HFF-Myc (cell line): Measurements from ENCODE around the gene PADI3.
A peak's percentile ranks its signal among the peaks of the same experiment; 100 is the strongest.

Source experiments
- DNase-seq: peaks from one replicate; pipeline ENCODE4 v3.0.0-alpha.2; 2011; ENCODE audit warnings: low read depth; ENCODE audit errors: extremely low read depth
- H3K4me3 ChIP-seq: replicated peaks from 2 replicates; pipeline ENCODE4 v1.5.1; 2011; ENCODE audit warnings: low read depth, mild to moderate bottlenecking, control low read depth, low read length
- TF ChIP-seq, protein P1 (sequence below): IDR thresholded peaks from 2 replicates; pipeline ENCODE4 v1.5.1; 2012; ENCODE audit warnings: mild to moderate bottlenecking, low read depth, low read length, control low read depth; ENCODE audit errors: missing control alignments

PADI3 gene

DNA sequence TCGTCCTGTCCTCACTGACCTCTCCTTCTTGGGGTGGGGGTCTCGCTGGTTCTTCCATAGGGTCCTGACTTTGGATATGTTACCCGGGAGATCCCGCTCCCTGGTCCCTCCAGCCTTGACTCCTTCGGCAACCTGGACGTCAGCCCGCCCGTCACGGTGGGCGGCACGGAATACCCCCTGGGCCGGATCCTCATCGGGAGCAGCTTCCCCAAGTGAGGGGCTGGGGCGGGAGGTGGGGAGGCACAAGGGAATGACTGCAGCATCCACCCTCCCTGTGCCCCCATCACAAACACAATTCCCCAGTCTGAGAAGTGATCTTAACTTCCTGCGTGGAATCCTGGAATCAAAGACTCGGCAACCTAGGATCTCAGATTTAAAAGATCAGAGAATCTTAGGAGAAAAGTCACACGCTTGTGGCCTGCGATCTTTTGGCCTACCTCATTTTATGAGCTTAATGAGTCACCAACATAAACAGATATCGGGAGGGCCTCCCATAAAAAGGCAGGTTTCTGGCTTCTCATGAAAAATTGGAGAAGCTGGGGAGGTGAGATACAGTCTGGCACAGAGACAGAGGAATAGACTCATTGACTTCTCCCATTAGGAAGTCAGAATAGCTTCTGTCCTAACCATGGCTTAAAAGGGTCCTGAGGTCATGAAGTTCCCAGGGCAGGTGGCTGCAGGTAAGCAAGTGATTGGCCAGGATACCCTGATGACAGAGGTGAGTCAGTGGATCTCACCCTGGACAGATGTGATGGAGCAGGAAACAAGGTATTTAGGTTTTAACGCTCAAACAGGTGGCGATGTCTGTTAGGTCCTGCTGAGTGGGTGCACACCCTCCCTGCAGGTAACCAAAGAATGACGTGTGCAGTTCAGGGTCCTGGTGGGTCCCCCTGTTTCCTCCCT is 15.9 kb upstream of the PADI3 start:
- DNase-seq, result peak; percentile 75
- TF ChIP-seq, protein P1, sequence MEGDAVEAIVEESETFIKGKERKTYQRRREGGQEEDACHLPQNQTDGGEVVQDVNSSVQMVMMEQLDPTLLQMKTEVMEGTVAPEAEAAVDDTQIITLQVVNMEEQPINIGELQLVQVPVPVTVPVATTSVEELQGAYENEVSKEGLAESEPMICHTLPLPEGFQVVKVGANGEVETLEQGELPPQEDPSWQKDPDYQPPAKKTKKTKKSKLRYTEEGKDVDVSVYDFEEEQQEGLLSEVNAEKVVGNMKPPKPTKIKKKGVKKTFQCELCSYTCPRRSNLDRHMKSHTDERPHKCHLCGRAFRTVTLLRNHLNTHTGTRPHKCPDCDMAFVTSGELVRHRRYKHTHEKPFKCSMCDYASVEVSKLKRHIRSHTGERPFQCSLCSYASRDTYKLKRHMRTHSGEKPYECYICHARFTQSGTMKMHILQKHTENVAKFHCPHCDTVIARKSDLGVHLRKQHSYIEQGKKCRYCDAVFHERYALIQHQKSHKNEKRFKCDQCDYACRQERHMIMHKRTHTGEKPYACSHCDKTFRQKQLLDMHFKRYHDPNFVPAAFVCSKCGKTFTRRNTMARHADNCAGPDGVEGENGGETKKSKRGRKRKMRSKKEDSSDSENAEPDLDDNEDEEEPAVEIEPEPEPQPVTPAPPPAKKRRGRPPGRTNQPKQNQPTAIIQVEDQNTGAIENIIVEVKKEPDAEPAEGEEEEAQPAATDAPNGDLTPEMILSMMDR, result no peak
- no peak overlapping the region for H3K4me3 ChIP-seq

DNA sequence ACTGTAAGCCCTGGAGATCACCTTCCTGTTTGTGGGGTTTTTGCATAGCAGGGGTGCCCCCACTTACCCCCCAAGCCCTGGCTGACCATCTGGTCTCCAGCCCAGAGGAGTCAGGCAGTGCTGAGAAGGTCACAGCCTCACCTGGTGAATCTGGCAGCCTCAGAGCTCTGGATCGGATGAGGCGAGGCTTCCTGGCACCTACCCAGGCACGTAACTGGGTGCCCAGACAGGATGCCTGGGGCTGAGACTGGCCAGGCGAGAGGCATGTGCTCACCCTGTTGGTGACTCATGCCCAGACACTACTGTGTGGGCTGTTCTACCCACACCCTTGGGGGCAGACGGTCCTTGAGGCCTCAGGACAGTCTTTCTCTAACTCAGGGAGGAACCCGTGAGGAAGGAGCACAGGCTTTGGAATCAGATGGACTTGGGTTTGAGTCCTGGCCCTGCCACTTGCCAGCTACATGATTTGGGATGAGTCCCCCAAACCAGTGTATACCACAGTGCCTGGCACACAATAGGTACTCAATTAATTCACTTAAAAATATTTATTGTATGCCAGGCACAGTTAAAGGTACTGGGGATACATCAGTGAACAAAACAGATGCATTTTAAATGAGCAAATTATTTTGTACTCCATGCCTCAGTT is 15.1 kb upstream of the PADI3 start:
- DNase-seq, result peak; percentile 81
- TF ChIP-seq, protein P1, result no peak
- H3K4me3 ChIP-seq, result no peak overlapping the region

DNA sequence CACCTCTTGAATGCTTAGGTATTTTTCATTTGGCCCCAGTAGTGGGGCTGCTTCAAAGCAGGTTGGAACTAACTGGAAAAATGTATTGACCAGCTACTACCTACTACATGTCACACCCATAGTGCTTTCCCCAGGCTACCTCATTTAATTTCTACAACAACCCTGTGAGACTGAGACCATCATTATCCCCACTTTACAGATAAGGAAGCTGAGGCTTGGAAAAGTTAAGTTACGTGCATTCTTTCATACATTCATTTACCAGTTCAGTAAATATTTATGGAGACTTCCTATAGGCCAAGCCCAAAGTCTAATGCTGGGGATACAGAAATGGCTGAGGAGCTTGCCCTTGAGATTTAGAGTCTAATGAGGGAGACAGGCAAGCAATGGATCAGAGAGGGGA is 14.5 kb upstream of the PADI3 start:
- TF ChIP-seq, protein P1, result no peak
- DNase-seq, result no peak

DNA sequence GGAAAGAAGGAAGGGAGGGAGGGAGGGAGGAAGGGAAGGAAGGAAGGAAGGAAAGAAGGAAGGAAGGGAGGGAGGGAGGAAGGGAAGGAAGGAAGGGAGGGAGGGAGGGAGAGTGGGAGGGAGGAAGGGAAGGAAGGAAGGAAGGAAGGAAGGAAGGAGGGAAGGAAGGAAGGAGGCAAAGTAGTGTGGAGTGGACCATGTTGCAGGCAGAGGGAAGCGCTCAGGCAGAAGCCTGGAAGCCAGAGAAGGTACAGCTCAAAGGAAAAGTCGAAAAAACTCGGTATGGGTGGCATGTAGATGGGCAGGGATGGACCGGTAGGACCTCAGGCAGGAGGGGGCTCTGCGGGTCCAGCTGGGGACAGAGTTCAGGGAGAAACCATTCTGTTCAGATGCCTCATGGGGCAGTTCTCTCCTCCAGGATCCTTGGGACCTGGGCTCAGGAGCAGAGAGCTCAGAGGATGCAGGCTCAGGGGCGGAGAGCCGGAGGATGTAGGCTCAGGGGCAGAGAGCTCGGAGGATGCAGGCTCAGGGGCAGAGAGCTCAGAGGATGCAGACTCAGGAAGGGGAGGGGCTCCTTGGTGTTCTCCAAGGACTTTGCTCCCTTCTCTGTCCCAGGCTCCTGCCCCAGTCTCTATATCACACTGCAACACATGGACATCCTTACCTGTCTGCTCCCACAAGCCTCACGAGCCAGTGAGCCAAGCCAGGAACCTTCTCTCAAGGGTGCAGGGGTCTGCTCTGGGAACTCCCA is 13.6 kb upstream of the PADI3 start:
- H3K4me3 ChIP-seq, result no peak overlapping the region
- no peak for DNase-seq
- TF ChIP-seq, protein P1, result no peak

More for the DNA sequence above, 14.5 kb upstream of the PADI3 start:
- no peak overlapping the region for H3K4me3 ChIP-seq

DNA sequence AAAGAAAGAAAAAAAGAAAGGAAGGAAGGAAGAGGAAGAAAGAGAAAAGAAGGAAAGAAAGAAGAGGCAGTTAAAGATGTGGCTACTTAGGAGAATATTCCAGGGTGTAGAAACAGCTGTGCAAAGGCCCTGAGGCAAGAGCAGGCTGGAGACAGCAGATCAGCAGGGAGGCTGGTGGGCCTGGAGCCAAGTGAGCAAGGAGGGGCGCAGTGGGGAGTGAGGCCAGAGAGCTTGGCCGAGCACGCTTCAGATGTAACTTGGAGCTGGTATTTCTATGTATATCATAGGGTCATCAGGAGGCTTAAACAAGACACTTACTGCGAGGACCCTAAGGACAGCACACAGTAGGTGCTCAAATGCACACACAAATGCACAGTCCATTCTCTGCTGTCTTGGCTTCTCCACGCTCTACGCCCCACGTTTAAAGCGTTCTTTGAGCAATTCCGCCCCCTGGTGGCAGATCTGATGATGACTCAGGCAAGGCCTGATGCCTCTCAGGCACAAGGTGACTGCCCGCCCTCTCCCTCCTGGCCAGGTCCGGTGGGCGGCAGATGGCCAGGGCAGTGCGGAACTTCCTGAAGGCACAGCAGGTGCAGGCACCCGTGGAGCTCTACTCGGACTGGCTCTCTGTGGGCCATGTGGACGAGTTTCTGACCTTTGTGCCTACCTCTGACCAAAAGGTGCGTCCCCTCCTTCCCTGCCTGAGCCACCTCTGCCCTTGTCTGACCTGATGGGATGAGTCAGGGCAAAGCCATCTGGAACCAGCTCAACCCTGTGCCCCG is 11.9 kb upstream of the PADI3 start:
- DNase-seq, result peak; percentile 61
- TF ChIP-seq, protein P1, result peak; percentile 75

DNA sequence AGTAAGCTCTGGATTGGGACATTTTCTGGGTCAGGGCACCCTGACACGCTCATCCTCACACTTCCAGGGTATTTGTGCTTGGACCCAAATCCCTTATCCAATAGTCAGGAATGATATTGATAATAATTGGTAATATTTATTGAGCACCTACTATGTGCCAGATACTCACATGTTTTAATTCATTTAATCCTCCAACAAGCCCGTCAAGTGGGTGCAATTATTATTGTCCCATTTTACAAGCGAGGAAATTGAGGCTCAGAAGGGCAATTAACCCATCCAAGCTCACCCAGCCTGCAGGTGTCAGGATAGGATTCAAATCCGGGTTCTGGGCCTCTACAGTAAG is 11.4 kb upstream of the PADI3 start:
- H3K4me3 ChIP-seq, result no peak overlapping the region
- TF ChIP-seq, protein P1, result no peak
- DNase-seq, result no peak

More for the DNA sequence above, 11.9 kb upstream of the PADI3 start:
- no peak overlapping the region for H3K4me3 ChIP-seq
